Activated T-helper 1 cell treated with Interleukin-2 at 50 U/mL for 16 hours (primary cell): ENCODE data around the gene LMLN.
"Not testable (repeated sequence)": the region's sequence is repeated elsewhere in the genome, so short reads cannot be mapped to it uniquely, and the experiment has no call there.

Source experiments
- DNase-seq: peaks from one replicate; pipeline ENCODE4 v3.0.0-alpha.2; 2020; ENCODE audit warnings: low read depth

The LMLN gene

DNA sequence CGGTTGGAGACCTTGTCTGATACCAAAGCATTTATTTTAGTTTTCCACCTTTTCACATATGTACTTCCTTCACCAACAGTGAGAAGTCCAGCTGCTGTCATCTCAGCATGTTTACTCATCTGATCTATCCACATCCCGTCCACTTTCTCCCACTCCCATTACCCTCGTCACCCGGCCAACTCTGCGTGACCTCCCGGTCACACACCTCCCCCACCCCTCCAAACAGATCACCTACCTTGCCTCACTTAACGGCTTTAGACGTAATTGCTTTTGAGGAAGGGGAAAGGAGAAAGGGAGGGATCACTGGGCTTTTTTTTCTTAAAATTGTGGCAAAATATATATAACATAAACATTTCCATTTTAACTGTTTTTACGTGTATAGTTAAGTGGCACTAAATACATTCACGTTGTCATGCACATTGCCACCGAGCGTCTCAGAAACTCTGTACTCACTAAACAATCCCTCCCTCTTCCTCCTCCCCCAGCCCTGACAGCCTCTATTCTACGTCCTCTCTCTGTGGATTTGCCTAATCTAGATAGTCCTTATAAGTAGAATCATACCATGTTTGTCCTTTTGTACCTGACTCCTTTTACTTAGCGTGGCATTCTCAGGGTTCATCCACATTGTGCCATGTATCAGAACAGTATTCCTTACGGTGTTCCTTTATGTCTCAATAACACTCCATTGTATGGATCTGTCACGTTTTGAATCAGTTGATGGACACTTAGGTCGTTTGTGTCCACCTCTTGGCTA lies 67.2 kb downstream of the LMLN start:
- no peak for DNase-seq

DNA sequence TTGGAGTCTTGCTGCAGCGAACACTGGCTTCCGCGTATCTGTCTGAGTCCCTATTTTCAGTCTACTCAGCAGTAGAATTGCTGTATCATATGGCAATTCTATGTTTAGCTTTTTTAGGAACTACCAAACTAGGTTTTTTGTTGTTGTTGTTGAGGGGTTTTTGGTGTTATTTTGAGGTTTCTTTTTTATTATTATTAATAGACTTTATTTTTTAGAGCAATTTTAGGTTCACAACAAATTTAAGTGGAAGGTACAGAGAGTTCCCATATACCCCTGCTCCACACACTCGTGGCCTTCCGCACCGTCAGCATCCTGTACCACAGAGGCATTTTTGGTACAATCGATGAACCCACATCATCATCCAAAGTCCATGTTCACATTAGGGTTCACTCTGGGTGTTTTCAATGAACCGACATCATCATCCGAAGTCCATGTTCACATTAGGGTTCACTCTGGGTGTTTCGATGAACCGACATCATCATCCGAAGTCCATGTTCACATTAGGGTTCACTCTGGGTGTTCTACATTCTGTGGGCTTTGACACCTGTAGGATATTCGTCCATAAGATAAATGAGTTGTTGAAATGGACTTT lies 67.9 kb downstream of the LMLN start:
- DNase-seq, result no peak

- no peak for DNase-seq
Observed at GRCh38 chr3:198028718-198029117, 68.7 kb downstream of the LMLN start.

- no peak for DNase-seq
Observed at GRCh38 chr3:198030125-198030524, 70.1 kb downstream of the LMLN start.

DNA sequence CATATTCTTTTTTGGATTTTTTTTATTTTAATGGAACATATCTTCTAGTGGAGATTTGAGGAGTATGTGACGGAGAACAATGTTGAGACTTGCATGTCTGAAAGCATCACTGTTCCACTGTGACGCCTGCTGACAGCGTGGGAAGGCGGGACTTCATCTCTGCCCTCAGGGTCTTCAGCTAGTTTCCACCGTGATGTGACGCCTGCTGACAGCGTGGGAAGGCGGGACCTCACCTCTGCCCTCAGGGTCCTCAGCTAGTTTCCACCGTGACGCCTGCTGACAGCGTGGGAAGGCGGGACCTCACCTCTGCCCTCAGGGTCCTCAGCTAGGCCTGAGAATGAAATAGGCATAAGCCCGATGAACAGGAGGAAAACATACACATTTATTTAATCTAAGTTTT lies 70.7 kb downstream of the LMLN start:
- no peak for DNase-seq

DNA sequence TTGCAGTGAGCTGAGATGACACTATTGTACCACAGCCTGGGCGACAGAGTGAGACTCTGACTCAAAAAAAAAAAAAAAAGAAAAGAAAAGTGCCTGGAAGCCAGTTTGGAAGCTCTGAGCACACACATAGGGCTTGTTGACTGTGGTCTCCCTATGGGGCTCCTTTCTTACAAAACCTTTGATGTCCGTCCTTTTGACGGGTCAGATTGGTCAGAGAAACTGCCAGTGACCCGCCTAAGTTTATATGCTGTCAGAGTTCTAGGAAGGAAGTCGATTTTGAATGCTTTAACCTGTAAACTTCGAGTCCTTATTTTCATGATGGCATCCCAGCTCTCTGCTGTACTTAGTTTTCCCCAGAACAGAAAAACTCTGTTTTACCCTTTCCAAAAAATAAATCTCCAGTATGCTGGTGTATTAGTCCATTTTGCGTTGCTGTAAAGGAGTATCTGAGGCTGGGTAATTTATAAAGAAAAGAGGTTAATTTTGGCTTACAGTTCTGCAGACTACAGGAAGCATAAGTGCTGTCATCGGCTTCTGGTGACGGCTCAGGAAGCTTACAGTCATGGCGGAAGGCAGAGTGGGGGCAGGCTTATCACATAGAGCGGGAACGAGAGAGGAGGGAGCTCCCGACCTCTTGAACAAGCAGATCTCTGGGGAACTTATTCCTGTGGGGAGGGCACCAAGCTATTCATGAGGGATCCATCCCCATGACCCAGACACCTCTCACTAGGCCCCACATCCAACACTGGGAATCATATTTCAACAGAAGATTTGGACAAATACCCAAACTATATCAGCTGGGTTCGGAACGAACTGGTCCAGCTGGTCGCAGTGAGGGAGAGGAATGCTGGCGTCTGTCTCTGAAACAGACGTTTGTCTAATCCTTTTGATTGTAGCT lies 72.3 kb downstream of the LMLN start:
- DNase-seq, result no peak

GRCh38 chr3:198043119-198043518 lies 83.1 kb downstream of the LMLN start:
- no peak for DNase-seq

- no peak for DNase-seq
Observed at GRCh38 chr3:198046120-198046857, 86.3 kb downstream of the LMLN start.

DNA sequence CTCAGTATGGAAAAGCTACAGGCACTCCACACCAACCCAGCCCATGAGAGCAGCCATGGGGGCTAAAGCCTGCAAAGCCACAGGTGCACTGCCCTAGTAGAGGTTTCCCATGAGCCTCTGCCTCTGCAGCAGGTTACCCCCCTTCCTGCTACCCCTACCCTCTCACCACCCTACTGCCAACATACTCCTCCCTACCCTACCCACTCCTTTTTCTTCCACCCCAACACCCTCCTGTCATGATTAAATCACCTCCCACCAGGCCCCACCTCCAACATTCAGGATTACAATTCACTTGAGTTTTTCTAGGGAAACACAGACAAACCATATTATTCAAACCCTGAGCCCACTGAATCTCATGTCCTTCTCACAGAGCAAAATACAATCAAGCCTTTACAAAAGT lies 88.4 kb downstream of the LMLN start:
- DNase-seq, result no peak

GRCh38 chr3:198051836-198052235 lies 91.8 kb downstream of the LMLN start:
- DNase-seq, result no peak

- not testable (repeated sequence) for DNase-seq
Observed at GRCh38 chr3:198053462-198053861, 93.4 kb downstream of the LMLN start.

- no peak for DNase-seq
Observed at GRCh38 chr3:198061119-198062067, 101.4 kb downstream of the LMLN start.

- no peak for DNase-seq
Observed at GRCh38 chr3:198062068-198062465, 102.0 kb downstream of the LMLN start.

DNA sequence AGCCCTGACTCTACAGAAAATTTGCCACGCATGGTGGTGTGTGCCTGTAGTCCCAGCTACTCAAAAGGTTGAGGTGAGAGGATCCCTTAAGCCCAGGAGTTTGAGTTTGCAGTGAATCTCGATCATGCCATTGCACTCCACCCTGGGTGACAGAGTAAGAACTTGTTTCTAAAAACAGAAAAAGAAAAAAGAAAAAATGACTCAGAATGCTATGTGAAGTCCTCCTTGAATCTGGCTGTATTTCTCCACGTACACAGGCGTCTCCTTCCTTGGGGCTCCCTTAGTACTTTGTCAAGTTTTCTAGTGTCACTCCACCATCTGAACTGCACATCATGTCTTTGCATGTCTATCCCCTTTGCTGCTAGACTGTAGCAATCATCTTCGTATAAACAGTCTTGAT lies 104.4 kb downstream of the LMLN start:
- DNase-seq, result no peak

GRCh38 chr3:198065897-198066296 lies 105.9 kb downstream of the LMLN start:
- no peak for DNase-seq

GRCh38 chr3:198067416-198067815 lies 107.4 kb downstream of the LMLN start:
- DNase-seq, result no peak

DNA sequence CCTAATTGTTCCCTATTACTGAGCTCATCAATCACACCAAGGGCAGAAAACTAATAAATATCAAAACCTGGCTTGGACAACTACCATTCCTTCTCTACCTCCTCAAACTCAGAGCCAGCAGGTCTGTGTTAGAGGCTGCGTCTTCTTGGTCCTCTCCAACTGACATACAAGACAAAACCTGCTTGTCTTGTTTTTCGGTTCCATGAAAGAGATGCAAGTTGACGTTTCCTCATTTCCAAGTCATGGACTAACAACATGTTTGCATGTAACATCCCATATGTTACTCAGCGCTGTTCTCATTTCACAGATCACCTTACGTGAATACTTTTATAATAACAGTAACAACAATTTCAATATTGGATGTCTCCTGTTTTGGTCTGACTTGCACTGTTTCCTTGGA lies 110.9 kb downstream of the LMLN start:
- DNase-seq, result no peak

DNA sequence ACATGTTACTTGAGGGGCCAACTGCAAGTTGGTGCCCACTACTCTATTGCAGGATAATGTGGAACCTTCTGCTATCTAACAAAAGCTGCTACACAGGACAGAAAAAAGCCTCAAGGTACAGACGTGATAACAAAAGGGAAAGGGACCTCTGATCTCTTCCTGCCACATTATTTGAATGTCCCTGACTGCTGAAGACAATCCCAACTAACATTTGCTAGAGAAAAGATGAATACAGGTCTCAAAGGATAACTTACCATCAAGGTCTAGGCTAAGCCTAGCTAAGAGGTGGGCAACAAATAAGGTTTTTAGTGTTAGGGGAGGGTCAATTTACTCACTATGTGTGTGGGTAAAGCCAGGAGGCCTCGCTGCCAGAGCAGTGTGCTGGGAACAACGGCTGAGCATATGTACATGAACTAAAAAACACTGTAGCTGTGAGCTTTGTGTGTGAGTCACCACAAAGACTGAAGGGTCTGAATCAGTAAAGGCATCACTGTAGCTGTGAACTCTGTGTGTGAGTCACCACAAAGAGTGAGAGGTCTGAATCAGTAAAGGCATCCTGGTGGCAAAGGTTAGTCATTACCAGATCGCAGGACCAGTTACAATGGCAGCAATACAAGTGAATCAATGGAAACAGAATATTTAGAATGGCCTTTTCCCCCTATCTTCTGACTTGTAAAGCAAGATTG lies 111.7 kb downstream of the LMLN start:
- peak; percentile 25 for DNase-seq

DNA sequence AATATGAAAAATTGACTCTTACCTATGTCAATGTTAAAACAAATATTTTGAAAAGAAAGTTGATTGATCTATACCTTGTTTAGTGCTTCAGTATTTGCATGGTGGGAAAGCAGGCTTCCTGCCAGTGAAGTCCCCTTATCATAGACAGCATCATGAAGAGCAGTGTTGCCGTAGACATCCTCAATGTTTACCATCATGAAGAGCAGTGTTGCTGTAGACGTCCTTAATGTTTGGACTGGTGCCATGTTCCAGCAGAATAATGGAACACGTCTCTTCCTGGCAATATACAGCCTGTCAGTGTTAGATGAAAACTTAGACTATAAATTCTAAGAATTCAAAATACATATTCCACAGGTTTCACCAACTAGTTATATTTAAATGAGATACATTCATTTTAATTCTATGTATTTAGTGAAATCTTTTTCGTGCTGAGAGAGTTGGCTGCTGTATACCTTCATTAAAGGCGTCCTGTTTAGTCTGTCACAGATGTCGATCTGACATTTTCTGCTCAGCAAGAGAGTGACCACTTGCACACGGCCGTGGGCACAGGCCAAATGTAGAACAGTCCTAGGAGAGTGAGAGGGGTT lies 116.8 kb downstream of the LMLN start:
- DNase-seq, result no peak
